HepG2 (cell line): Measurements from ENCODE around the gene ACSL1.

ENCODE experiments used
- ATF7 ChIP-seq, 2 experiments: fragments of 450-650 bp in 1 of 2; sonication (generic) in 1 of 2; formaldehyde crosslinking in 1 of 2; IDR thresholded peaks; 2 replicates each; pipeline versions ENCODE4 v1.4.0 to v1.6.1; 2016 to 2020; ENCODE audit warnings: antibody characterized with exemption in 1 of 2, mild to moderate bottlenecking in 1 of 2, missing genetic modification reagents in 1 of 2
- CTCF ChIP-seq: sonication (generic); formaldehyde crosslinking; IDR thresholded peaks from 2 replicates; pipeline ENCODE4 v1.5.0; 2020; ENCODE audit warnings: mild to moderate bottlenecking, missing genetic modification reagents, moderate library complexity
- EP300 ChIP-seq, 3 experiments: sonication (generic) in 1 of 3; formaldehyde crosslinking in 1 of 3; IDR thresholded peaks; 2 replicates each; pipeline versions ENCODE4 v1.5.1 to v1.6.1; 2011 to 2020; ENCODE audit warnings: low read depth in 2 of 3, low read length in 2 of 3, borderline replicate concordance in 1 of 3, improper control_type of control experiment in 1 of 3, mild to moderate bottlenecking in 1 of 3, missing genetic modification reagents in 1 of 3, moderate library complexity in 1 of 3
- ISL2 ChIP-seq: sonication (generic); formaldehyde crosslinking; IDR thresholded peaks from 2 replicates; pipeline ENCODE4 v1.5.0; 2020; ENCODE audit warnings: missing genetic modification reagents
- SMARCE1 ChIP-seq: fragments of 450-650 bp; IDR thresholded peaks from 2 replicates; pipeline ENCODE4 v1.6.1; 2017; ENCODE audit warnings: borderline replicate concordance
- SNAPC4 ChIP-seq: sonication (generic); formaldehyde crosslinking; IDR thresholded peaks from 2 replicates; pipeline ENCODE4 v1.4.0; 2020; ENCODE audit warnings: mild to moderate bottlenecking, missing genetic modification reagents

GRCh38 chr4:184705692-184706091 lies 120.1 kb downstream of the ACSL1 start:
- TF ChIP-seq ATF7 (IDR thresholded peaks at IDR 0.05) (no peak), ATF7 (CRISPR knock-in tag; IDR thresholded peaks at IDR 0.05) (no peak), SMARCE1 (no peak), SNAPC4 (CRISPR knock-in tag) (no peak), CTCF (no peak), ISL2 (CRISPR knock-in tag) (no peak), EP300 (IDR thresholded peaks at IDR 0.05; ENCODE audit: low read depth in 2 of 2, low read length in 2 of 2) (no peak), EP300 (CRISPR knock-in tag; IDR thresholded peaks at IDR 0.05; ENCODE audit: borderline replicate concordance) (no peak)
